ENCODE measurements around the gene SDK2.

GRCh38 chr17:73657473-73658116, 13.3 kb upstream of the SDK2 start:
- TF ChIP-seq POLR2AphosphoS5 (IDR thresholded peaks at IDR 0.05; ENCODE audit: low read depth) (no peak), CTCF (IDR thresholded peaks at IDR 0.05; ENCODE audit: insufficient read depth, low read length) (no peak), GABPA (IDR thresholded peaks at IDR 0.05; ENCODE audit: low read depth) (no peak), REST (IDR thresholded peaks at IDR 0.05; ENCODE audit: insufficient replicate concordance, low read depth) (no peak), SPI1 (IDR thresholded peaks at IDR 0.05; ENCODE audit: borderline replicate concordance, low read depth) (no peak)
